Skin epidermis (tissue), 12 donors: Measurements from ENCODE around the gene GABARAPL2.
"Not testable (repeated sequence)": the region's sequence is repeated elsewhere in the genome, so short reads cannot be mapped to it uniquely, and the experiment has no call there.

Source experiments
- H3K27ac ChIP-seq, 21 experiments: fragments of 200-600 bp; sonication (generic) in 11 of 21; one replicate each; pipeline ENCODE4 v1.5.0; 2020; ENCODE audit warnings: mild to moderate bottlenecking in 3 of 21, inconsistent platforms in 2 of 21, moderate library complexity in 2 of 21
- H3K4me3 ChIP-seq, 7 experiments: fragments of 200-600 bp; sonication (generic) in 2 of 7; one replicate each; pipeline ENCODE4 v1.5.0; 2020; ENCODE audit warnings: inconsistent platforms in 2 of 7, mild to moderate bottlenecking in 2 of 7, moderate library complexity in 1 of 7

The GABARAPL2 gene

GRCh38 chr16:75566040-75566757 lies at the start of gene GABARAPL2:
GABARAPL2 (plus strand) TSS chr16:75566379; CDS start chr16:75566487, 108 bp downstream.
- peak within 1 kb of the TSS; percentile 75 to 98 (median 87) for H3K4me3 ChIP-seq

GRCh38 chr16:75519175-75519574 lies 47.0 kb upstream of the GABARAPL2 start:
- no peak overlapping the region for H3K27ac ChIP-seq
- H3K4me3 ChIP-seq = no peak overlapping the region

More at GRCh38 chr16:75566040-75566757, at the start of gene GABARAPL2:
- H3K27ac ChIP-seq = peak within 1 kb of the TSS; percentile 49 to 97 (median 87)

DNA sequence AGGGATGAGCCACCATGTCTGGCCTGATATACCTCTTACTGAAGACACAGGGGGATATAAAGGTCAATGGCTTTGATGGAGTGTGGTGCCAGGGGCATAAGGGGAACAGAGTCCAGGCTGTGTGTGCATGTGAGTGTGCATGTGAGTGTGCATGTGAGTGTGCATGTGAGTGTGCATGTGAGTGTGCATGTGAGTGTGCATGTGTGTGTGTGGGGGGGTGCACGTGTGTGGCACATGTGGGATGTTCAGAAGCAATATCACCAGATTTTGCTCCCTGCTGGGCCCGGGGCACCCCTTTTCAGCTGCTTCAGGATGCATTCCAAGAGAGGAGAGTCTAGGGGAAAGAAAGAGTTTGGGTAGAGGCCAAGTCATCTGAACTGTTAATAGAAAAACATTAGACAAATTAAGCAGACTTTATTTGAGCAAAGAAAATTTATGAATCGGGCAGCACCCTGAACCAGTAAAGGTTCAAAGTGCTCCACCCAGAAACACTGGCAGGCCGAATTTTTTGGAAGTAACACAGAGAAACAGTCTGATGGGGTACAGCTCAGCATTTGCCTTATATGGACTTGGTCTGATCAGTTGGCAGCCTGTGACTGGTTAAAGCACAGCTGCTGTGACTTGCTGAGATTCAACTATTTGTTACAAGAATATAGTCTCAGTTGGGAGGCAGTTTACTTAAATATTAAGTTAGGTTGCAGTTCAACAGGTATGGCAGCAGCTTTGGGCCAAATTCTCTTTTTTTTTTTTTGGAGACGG lies 40.0 kb upstream of the GABARAPL2 start:
- no peak overlapping the region for H3K27ac ChIP-seq
- H3K4me3 ChIP-seq = no peak overlapping the region

DNA sequence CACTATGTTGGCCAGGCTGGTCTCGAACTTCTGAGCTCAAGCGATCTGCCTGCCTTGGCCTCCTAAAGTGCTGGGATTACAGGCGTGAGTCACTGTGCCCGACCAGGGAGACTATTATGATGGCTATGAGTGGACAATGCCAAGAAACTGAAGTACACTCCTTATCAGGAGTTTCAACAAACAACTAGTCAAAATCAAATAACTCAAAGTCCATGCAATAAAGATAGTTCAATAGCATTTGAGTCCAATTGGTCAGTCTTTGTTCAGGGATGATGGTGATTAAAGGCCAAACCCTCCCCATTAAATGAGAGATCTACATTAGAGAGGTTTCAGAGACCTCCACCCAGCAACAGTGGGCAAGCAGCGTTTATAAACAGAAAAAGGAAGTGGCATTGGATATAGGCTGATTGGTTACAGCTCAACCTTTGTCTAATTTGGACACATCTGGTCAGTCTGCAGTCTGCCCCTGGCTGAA lies 38.3 kb upstream of the GABARAPL2 start:
- no peak overlapping the region for H3K27ac ChIP-seq
- H3K4me3 ChIP-seq = no peak overlapping the region

DNA sequence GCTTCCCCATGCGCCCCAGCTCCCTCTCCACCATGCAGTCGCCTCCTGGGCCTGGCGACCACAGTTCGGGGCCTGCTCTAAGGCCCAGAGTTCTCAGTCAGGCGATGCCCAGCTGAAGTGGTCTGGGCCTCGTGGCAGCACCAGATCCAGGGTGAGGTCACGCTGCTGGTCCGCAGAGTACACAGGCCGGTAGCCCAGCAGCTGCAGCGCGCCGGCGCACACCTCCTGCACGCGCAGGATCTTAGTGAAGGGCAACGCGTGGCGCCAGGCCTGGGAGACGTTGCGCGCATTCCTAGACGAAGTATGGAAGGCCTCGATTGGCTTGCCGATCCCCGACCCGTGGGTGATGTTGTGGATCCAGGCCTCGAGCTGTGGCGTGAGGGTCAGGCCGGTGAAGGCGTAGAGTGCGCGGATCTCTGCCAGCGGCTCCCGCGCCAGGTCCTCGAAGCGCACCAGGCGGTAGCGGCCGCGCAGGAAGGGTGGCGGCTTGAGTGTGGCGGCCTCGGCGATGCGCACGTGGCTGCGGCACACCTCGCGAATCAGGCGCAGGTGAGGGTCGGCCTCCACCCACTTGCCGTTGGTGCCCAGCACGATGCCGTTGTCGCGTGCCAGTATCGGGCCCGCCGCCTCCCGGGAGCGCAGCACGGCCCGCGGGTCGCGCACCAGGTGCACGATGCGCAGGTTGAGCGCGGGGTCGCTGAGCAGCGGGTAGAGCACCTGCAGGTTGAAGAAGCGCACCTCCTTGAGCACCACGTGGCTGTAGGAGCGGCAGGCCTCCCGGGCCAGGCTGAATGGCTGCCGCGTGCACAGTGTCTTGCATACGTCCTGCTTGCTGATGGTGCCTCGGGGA lies 36.9 kb upstream of the GABARAPL2 start:
- H3K27ac ChIP-seq = no peak overlapping the region

DNA sequence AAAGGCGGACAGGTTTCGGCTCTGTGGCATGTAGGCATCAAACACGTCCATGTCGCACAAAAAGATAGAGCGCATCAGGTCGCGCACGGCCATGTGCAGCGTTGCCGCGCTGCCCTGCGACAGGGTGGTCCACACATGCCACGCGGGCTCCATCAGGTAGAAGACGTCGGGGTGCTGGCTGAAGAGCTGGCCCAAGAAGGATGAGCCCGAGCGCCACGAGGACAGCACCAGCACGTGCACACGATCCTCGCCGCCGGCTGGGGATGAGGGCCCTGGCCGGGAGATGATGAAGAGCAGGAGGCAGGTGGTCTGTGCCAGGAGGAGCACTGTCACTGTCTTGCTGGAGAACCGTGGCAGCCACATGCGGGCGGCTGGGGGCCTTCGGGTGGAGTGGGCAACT lies 36.2 kb upstream of the GABARAPL2 start:
- Histone ChIP-seq H3K27ac (no peak overlapping the region), H3K4me3 (no peak overlapping the region)

More for the DNA sequence above, 36.9 kb upstream of the GABARAPL2 start:
- no peak overlapping the region for H3K4me3 ChIP-seq

DNA sequence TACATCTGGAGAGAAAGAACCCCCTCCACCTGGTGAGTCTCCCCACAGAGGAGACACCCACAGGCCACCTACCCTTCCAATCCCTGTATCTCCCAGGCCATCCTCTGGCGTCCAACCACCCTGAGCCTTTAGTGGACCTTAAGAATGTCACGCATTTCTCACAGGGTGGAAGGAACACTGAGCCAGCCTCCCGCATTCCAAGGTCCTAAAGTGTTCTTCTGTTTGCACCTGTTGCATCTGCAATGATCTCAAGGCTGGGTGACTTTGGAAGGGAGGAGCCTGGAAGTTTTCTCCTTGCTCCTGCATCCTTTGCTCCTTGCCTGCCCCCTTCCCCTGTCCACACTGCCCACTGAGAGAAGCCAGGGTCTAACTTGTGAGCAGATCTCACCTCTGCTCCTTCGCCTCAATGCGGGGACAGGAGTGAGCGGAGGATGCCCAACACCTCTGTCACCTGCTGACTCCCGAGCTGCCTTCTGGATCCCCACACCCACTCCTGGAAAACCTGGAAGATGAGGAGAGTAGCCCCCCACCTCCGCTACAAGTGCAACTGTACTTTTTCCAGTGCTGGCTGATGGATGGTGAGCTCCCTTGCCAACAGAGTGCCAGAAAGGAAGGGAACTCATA lies 33.9 kb upstream of the GABARAPL2 start:
- Histone ChIP-seq H3K4me3 (no peak overlapping the region), H3K27ac (no peak overlapping the region)

DNA sequence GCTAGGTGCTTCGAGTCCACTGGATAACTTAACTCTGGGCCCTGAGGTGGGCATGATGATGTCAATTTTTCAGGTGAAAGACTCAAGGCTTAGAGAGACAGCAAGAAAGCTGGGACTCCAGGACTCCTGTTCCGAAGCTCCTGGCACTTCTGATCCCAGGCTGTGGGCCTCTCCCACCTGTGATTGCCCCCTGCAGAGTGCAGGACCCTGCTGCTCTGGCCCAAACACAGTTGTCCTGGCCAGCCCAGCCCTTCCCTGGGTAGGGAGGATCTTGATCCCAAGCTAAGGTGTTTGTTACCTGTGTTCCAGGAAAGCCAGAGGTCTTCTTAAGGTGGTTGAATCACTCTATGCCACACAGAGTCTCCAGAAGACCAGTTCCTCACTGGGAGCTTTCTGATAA lies 33.4 kb upstream of the GABARAPL2 start:
- Histone ChIP-seq H3K4me3 (no peak overlapping the region), H3K27ac (no peak overlapping the region)

- no peak overlapping the region for H3K4me3 ChIP-seq
- H3K27ac ChIP-seq = no peak overlapping the region
These were observed 31.5 kb upstream of the GABARAPL2 start for GRCh38 chr16:75534560-75535205.

GRCh38 chr16:75535211-75535843 lies 30.9 kb upstream of the GABARAPL2 start:
- Histone ChIP-seq H3K4me3 (no peak overlapping the region), H3K27ac (no peak overlapping the region)

DNA sequence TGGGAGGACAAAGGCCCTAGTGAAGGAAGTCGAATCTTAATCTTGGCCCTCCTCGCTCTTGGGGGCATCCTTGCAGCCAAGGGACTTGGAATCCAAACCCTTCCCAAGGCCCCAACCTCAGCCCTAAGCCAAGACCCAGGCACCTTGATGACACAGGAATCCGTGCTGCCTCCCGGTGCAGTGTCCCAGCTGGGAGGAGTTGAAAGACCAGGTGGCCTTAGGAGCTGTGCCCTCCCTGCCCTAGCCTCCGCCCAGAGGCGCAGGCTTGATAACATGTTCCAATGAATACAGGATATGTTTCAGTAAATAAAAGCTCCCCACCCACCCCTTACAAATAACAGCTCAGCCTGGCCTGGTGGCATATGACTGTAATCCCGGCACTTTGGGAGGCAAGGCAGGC lies 30.3 kb upstream of the GABARAPL2 start, which contains the start of gene CHST5:
TSS of gene CHST5 (minus strand) at position 208 of the 400 bp plus-strand sequence. CDS start 5,724 bp downstream, outside the sequence.
- H3K4me3 ChIP-seq = no peak within 1 kb of the TSS
- H3K27ac ChIP-seq = no peak within 1 kb of the TSS

- Histone ChIP-seq H3K4me3 (no peak overlapping the region), H3K27ac (no peak overlapping the region)
These were observed 28.4 kb upstream of the GABARAPL2 start for GRCh38 chr16:75537776-75538175.

DNA sequence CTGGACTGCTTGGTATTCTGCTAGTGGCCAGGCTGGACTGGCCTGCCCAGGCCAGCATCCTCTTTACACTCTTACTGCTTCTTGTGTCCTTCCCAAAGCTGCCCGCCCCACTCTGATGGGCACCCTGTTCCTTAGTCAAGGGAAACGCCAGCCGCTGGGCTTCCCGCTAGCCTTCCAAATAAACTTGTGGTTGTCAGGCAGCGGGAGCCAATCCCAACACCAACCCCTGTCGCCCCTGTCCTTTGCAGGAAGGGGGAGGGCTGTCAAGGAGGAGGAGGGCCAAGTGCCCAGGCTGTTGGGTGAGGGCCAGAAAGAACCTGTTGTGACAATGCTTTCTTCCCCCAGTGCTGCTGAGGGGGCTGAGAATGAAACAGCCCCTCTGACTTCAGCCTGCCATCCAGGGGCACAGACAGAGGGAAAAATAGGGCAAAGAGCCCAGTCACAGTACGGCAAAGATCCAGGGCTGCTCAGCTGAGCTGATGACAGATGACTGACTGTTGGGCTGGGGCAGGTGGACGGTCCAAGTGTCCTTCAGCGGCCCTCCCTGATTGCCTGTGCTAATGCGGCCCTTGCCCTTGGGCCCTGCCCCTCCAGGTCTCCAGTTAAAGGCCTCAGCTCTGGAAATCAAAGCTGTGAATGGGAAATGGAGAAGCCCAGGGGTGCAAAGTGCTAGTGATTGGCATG lies 27.2 kb upstream of the GABARAPL2 start:
- H3K4me3 ChIP-seq, H3K27ac ChIP-seq: not testable (repeated sequence)

GRCh38 chr16:75541236-75541635 lies 24.9 kb upstream of the GABARAPL2 start:
- Histone ChIP-seq H3K4me3 (no peak overlapping the region), H3K27ac (no peak overlapping the region)

DNA sequence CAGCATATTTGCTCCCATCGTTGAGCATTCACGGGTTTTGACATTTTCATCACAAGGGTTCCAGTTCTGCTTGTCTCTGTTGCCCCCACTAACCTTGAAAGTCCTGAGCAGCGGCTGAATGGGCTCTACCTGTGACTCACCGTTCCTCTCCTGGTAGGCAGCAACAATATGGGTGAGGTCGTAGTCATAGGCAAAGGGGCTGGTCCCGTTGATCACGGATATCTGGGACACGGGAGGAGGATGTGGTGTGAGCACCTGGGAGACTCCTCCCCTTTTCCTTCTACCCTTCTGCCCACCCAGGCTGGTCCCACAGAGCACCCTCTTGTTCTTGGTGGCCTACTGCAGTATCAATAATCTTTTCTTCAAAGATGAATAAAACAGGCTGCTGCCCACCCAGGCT lies 23.7 kb upstream of the GABARAPL2 start:
- H3K4me3 ChIP-seq, H3K27ac ChIP-seq: not testable (repeated sequence)

DNA sequence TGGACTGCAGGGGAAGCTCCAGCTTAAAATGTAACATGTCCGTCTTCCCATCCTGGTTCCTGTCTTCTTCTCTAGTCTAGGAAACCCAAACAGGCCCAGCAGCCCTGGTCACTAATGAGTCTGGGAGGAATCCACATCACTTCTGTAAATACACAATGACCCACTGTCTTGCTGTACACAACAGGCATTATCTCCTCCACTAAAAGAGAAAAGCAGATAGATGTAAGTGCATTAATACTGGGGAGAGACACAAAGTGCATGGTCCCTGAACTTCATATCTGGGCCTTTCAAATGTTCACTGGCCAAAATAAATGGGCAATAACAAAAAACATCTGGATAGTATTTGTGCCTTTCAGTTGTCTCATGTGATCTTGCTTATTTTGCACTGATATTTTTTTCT lies 20.3 kb upstream of the GABARAPL2 start:
- H3K27ac ChIP-seq, H3K4me3 ChIP-seq: not testable (repeated sequence)

GRCh38 chr16:75546293-75546692 lies 19.9 kb upstream of the GABARAPL2 start:
- Histone ChIP-seq H3K4me3 (no peak overlapping the region), H3K27ac (no peak overlapping the region)

GRCh38 chr16:75548456-75548855 lies 17.7 kb upstream of the GABARAPL2 start:
- not testable (repeated sequence) for H3K27ac ChIP-seq, H3K4me3 ChIP-seq
